GM21526 (cell line): ENCODE measurements around the gene RBMS3.
"Not testable (repeated sequence)": the region's sequence is repeated elsewhere in the genome, so short reads cannot be mapped to it uniquely, and the experiment has no call there.

Experiments
- ATAC-seq: cut with Tn5 transposase; IDR thresholded peaks from one replicate; pipeline ENCODE4 v1.9.1; 2021; ENCODE audit warnings: moderate library complexity; ENCODE audit not compliant: unreplicated experiment, low FRiP score

Gene RBMS3

GRCh38 chr3:29473481-29474170 lies 192.8 kb downstream of the RBMS3 start:
- not testable (repeated sequence) for ATAC-seq

DNA sequence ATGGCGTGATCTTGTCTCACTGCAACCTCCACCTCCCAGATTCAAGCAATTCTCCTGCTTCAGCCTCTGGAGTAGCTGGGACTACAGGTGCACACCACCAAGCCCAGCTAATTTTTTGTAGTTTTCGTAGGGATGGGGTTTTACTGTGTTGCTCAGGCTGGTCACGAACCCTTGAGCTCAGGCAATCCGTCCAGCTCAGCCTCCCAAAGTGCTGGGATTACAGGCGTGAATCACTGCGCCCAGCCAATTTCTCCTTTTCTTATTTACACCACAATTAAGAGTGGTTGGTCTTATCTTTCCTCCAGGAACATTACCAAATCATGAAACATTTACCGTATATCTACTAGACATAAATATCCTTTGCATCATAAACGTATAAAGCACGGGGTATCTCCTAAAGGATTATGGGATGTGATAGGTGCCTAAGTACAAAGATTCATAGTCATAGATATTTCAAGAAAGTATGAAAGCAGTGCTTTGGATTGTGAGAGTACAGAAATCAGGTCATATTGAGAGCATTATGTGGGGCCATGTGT lies 194.5 kb downstream of the RBMS3 start:
- no peak for ATAC-seq

DNA sequence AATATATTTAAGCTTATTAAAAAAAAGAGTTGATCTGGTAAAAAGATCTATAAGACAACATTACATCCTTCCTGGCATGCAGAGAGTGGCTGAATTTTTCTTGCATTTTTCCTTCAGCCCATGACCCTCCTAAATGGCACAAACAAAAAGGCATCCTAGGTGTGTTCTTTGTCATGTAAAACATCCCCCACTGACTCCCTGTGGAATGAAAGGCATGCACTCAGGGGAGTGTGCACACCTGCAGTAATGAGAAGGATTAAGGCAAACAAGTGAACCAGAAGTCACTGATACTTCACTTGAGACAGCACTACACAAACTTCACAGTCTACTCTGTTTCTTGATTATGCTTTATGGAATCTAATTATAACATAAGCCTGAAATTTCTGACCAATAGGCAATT lies 195.0 kb downstream of the RBMS3 start:
- no peak for ATAC-seq

DNA sequence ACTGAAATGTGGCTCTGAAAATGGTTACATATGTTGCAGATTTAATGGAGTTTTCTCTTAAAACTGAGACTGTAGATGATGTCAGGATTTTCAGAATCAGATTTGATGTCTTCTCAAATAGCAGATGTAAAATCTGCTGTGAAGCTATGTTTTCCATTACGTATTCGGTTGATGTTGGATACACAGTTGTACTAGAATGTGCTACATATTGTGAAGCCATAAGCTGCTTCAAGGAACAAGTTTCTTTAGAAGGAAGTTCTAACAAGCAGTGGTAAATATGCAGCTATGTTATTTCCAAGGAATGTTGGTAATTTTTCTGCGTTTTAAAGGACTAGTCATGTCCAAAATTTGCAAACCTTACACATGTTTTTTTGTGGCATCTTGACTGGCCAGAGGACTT lies 197.7 kb downstream of the RBMS3 start:
- no peak for ATAC-seq

DNA sequence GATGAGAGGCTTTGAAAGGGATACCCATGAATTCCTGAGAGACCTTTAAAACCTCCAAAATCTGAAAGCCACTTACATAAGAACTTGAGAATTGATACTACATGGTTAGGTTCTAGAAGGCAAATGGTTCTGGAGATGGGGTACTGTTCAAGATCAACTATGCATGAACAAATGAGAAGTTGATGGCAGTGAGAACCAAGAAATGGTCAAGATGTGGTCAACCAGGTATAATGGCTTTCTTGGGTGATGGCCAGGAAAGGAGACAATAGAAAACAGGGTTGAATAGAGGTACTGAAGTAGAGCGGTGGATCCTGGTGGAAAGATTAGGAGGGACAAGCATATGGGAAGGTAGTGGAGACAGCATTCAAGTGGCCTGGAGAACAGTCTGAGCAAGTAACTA lies 200.4 kb downstream of the RBMS3 start:
- no peak for ATAC-seq

DNA sequence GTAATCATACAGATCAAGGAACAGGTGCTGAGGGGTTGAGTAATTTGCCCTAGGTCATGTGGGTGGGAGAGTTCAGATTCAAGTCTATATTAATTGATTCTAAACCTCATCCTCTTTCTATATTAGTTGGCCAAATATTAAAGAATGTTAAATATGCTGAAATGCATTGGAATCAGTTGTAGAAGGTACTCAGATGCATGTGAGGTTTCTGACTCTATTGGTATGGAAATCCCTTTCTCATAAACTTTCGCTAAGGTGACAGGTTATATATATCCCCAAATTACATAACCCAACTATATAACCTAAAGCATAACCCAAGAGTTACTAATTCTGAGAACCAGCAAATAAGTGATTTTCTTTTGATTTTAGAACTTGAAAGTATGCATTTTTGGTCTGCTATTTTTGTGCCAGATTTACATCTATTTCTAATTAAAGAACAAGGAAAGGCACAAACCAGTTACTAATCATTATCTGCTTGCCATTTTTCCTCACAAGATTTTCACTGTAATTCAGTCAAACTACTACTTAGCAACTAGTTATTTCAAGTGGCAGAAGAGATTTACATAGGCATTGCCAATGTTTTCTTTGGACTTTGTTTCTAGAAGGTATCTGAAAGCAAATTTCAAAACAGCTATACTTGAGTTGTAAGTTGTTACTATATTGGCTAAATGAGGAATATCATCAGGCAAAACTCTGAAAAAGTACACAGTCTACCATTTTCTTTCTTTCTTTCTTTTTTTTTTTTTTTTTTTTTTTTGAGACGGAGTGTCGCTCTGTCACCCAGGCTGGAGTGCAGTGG lies 201.3 kb downstream of the RBMS3 start:
- no peak for ATAC-seq

- no peak for ATAC-seq
Measured at GRCh38 chr3:29484633-29485032, 203.8 kb downstream of the RBMS3 start.

DNA sequence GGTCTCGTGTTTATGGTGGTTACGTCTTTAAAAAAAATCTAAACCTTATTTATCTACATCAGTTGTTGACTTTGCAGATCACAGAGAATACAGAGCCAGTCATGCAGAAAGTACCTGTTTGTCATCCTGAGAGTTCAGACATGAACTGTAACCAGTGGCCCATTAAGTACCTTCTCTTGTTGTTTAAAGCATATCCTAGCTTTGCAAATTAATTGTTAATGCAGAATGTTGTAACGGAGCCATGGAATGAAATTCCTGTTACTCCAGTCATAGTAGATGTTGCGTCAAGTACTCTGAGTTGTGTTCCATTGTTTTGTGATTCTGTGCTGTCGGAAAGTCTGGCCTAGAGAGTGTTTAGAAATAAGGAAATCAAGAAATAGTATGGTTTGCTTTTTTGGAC lies 205.2 kb downstream of the RBMS3 start:
- ATAC-seq = no peak

- ATAC-seq = no peak
Measured at GRCh38 chr3:29486917-29487316, 206.0 kb downstream of the RBMS3 start.

DNA sequence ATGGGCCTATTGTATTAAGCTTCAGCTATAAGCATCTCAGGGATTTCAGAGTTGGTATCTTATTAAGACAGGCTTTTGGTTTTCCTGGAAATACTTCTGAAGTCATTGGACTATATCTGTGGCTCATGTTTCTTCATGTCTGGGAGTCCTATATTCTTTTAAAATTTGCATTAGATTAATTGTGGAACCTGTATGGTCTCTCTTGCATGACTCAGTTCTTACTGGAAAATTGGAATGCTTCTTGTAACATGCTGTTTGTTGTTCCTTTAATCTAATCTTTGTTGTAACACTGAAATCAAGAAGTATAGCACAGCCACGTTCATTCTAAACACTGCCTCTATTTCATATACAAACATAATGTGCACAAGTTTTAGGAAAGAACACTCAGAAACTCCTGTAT lies 208.1 kb downstream of the RBMS3 start:
- no peak for ATAC-seq

GRCh38 chr3:29493109-29493508 lies 212.2 kb downstream of the RBMS3 start:
- ATAC-seq = no peak

GRCh38 chr3:29494305-29495036 lies 213.6 kb downstream of the RBMS3 start:
- ATAC-seq = no peak

GRCh38 chr3:29497282-29497681 lies 216.4 kb downstream of the RBMS3 start:
- no peak for ATAC-seq

GRCh38 chr3:29502771-29503170 lies 221.9 kb downstream of the RBMS3 start:
- ATAC-seq = no peak

DNA sequence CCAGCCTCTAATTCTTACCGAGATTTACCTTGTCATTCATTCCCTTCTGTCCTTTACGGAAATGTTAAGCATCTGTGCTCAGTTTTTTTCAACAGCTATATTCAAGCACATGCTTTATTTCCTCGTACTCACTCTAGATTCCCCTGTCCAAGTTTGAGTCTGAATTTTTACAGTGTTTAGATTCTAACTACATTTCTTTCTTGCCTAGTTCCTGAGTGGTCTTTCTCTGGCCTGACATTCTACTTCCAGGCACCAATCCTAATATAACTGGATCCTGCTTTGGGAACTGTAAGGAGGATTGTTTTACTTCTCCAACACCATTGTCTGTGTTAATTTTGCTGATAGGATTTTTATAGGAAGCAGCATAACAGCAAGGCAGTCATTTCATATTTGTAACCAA lies 222.4 kb downstream of the RBMS3 start:
- no peak for ATAC-seq

DNA sequence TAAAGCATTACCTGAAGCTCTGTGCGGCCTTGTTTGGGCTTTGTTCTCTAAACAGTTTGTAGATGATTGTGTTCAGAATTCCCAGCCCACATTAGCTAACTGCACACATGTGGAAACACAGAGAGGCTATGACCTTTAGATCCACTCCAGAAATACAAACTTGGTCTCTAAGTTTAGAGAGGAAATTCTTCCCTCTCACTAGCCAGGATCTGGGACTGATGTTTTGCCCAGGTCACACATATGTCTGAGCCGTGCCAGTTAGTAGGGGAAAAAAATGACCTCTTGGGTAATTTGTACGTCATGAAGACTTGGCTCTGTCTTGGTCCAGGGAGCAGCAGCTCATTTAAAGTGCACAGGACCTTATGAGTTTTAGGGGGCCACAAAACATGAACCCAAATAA lies 223.1 kb downstream of the RBMS3 start:
- no peak for ATAC-seq

- ATAC-seq = no peak
Measured at GRCh38 chr3:29506502-29506901, 225.6 kb downstream of the RBMS3 start.

DNA sequence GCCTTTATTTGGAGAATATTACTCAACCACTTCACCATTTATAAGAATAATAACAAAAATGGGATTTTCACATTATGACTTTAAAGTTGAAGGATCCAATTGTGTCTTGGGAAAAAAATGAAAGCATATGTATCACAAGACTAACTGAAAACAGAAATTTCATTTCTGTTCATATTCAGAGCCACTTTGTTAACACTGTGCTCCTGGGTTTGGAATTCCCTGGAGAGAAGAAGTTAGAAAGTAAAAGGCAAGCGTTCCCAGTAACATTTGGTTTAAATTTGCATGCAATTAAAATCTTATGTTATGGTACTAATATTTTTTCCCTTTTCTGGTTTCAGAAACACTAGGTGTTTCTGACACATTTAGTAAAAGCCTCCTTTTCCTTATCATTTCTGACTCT lies 230.8 kb downstream of the RBMS3 start:
- ATAC-seq = no peak

- no peak for ATAC-seq
Measured at GRCh38 chr3:29512641-29513040, 231.8 kb downstream of the RBMS3 start.

GRCh38 chr3:29513236-29513635 lies 232.4 kb downstream of the RBMS3 start:
- no peak for ATAC-seq

GRCh38 chr3:29514170-29514569 lies 233.3 kb downstream of the RBMS3 start:
- ATAC-seq = no peak
